Measurements from ENCODE around the gene TP53BP1.

DNA sequence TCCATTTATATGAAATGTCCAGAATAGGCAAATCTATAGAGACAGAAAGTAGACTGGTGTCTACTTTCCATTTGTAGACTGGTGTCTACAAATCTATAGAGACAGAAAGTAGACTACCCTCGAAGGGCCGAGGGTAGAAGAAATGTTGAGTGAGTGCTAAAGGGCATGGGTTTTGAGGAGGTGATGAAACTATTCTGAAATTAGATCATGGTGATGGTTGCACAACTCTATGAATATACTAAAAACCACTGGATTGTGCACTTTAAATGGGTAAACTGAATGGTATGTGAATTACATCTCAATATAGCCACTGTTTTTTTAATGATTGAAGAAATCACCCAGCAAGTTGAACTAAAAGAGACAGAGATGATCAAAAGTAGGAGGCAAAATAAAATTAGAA, 27.9 kb downstream of the TP53BP1 start:
- TF ChIP-seq TAF1 (IDR thresholded peaks at IDR 0.05; ENCODE audit: borderline replicate concordance, low read depth, low read length) (no peak), POLR2A (IDR thresholded peaks at IDR 0.05; ENCODE audit: low read depth, low read length) (no peak)
